ENCODE results near the gene RELN.

GRCh38 chr7:103729026-103729425 lies 260.4 kb downstream of the RELN start:
- TF ChIP-seq CTCF (IDR thresholded peaks at IDR 0.05) (no peak), POLR2AphosphoS5 (IDR thresholded peaks at IDR 0.05) (no peak), POLR2A (IDR thresholded peaks at IDR 0.05; ENCODE audit: low read depth) (no peak)
